H1 (cell line): ENCODE data around the gene KISS1R. TPM values are rescaled to one million over a fixed set of nuclear protein-coding genes. Genes with fewer than 3 reads are reported as not detected.
A peak's percentile ranks its signal among the peaks of the same experiment; 100 is the strongest.

ENCODE experiments used
- CTCF ChIA-PET: fragments of 300-600 bp; sonication (Branson Sonifier 250); formaldehyde crosslinking; loops from one replicate; lab custom pipeline; 2021; ENCODE audit not compliant: partially characterized antibody; lab: Charles Lee
- POLR2A ChIA-PET: fragments of 300-600 bp; sonication (Branson Sonifier 250); formaldehyde crosslinking; loops from one replicate; lab custom pipeline; 2021; ENCODE audit warnings: inconsistent platforms; ENCODE audit not compliant: partially characterized antibody; lab: Charles Lee
- DNase-seq, 2 experiments: peaks; one replicate each; pipeline versions ENCODE4 v3.0.0 to v3.0.0-alpha.2; 2010 to 2022; ENCODE audit warnings: low spot score in 2 of 2, low read depth in 1 of 2, mixed read lengths in 1 of 2
- FAIRE-seq: peaks from 2 replicates; lab custom pipeline; 2011; peaks lifted over from hg19 to GRCh38; lab: Jason Lieb, UNC
- H2AFZ ChIP-seq: 2 replicates; pipeline ENCODE4 v1.8.1; 2012; ENCODE audit warnings: low read length, inconsistent platforms
- H2AK5ac ChIP-seq: 2 replicates; pipeline ENCODE4 v1.6.1; 2013; ENCODE audit warnings: low read depth, low read length
- H2BK120ac ChIP-seq: replicated peaks from 2 replicates; pipeline ENCODE3; 2013; ENCODE audit warnings: low read depth, low read length, inconsistent platforms
- H2BK12ac ChIP-seq: 2 replicates; pipeline ENCODE4 v1.6.1; 2013; ENCODE audit warnings: low read depth, low read length
- H2BK15ac ChIP-seq: 2 replicates; pipeline ENCODE4 v1.6.1; 2013; ENCODE audit warnings: low read length
- H2BK20ac ChIP-seq: 2 replicates; pipeline ENCODE4 v1.6.1; 2013; ENCODE audit warnings: low read length
- H2BK5ac ChIP-seq: 2 replicates; pipeline ENCODE4 v1.6.1; 2013; ENCODE audit warnings: low read depth, low read length
- H3K14ac ChIP-seq: 2 replicates; pipeline ENCODE4 v1.6.1; 2013; ENCODE audit warnings: inconsistent platforms; ENCODE audit not compliant: insufficient read length
- H3K18ac ChIP-seq: 2 replicates; pipeline ENCODE4 v1.6.1; 2013; ENCODE audit warnings: low read length; ENCODE audit errors: extremely low read depth
- H3K23ac ChIP-seq: 2 replicates; pipeline ENCODE4 v1.6.1; 2013; ENCODE audit warnings: inconsistent platforms; ENCODE audit not compliant: insufficient read length
- H3K23me2 ChIP-seq: 2 replicates; pipeline ENCODE4 v1.6.1; 2013; ENCODE audit warnings: low read depth, low read length
- H3K27ac ChIP-seq: 2 replicates; pipeline ENCODE4 v1.6.1; 2011; ENCODE audit warnings: low read depth, low read length, inconsistent platforms
- H3K27me3 ChIP-seq, 4 experiments: replicated peaks in 1 of 4; 1 replicate in 1 of 4; 2 replicates in 3 of 4; pipeline versions ENCODE4 v1.6.1 to v1.8.1; 2011 to 2013; ENCODE audit warnings: low read length in 3 of 4, mild to moderate bottlenecking in 3 of 4, inconsistent platforms in 2 of 4, mixed read lengths in 2 of 4, moderate library complexity in 1 of 4; ENCODE audit not compliant: control insufficient read depth in 3 of 4, insufficient read depth in 3 of 4; ENCODE audit errors: extremely low read depth in 1 of 4
- H3K36me3 ChIP-seq, 4 experiments: 2 replicates each; pipeline versions ENCODE4 v1.6.1 to v1.8.1; 2011 to 2013; ENCODE audit warnings: mild to moderate bottlenecking in 4 of 4, low read length in 3 of 4, moderate library complexity in 2 of 4, control low read depth in 1 of 4, inconsistent platforms in 1 of 4; ENCODE audit not compliant: insufficient read depth in 4 of 4, control insufficient read depth in 2 of 4
- H3K4ac ChIP-seq: replicated peaks from 2 replicates; pipeline ENCODE3; 2013; ENCODE audit warnings: low read length, low read depth, mixed read lengths, inconsistent platforms; ENCODE audit not compliant: insufficient read length
- H3K4me1 ChIP-seq, 4 experiments: replicated peaks in 1 of 4; 1 replicate in 1 of 4; 2 replicates in 3 of 4; pipeline versions ENCODE4 v1.6.1 to v1.8.1; 2011 to 2013; ENCODE audit warnings: low read length in 3 of 4, inconsistent platforms in 2 of 4, mixed read lengths in 1 of 4; ENCODE audit not compliant: insufficient read depth in 4 of 4, control insufficient read depth in 3 of 4
- H3K4me2 ChIP-seq, 2 experiments: 2 replicates each; pipeline versions ENCODE4 v1.6.1 to v1.8.1; 2011 to 2013; ENCODE audit warnings: low read depth in 2 of 2, low read length in 2 of 2, control low read depth in 1 of 2, inconsistent platforms in 1 of 2, mild to moderate bottlenecking in 1 of 2; ENCODE audit not compliant: insufficient read depth in 1 of 2
- H3K4me3 ChIP-seq, 4 experiments: fragments of 200-600, 300-600 bp in 1 of 4; sonication (generic), shearing (Covaris generic), sonication (Bioruptor Twin) in 1 of 4; 2 replicates each; pipeline versions ENCODE4 v1.5.1 to v1.8.1; 2011 to 2016; ENCODE audit warnings: low read length in 4 of 4, low read depth in 3 of 4, control low read depth in 2 of 4, inconsistent platforms in 2 of 4, mild to moderate bottlenecking in 2 of 4, mixed read lengths in 1 of 4, moderate library complexity in 1 of 4; ENCODE audit not compliant: insufficient read depth in 2 of 4; ENCODE audit errors: extremely low read depth in 1 of 4
- H3K56ac ChIP-seq: replicated peaks from 2 replicates; pipeline ENCODE3; 2013; ENCODE audit warnings: low read depth, mild to moderate bottlenecking, mixed read lengths, low read length, inconsistent platforms; ENCODE audit not compliant: insufficient read length
- H3K79me1 ChIP-seq: 2 replicates; pipeline ENCODE4 v1.6.1; 2013; ENCODE audit warnings: low read depth, low read length, control low read depth
- H3K79me2 ChIP-seq, 2 experiments: 2 replicates each; pipeline versions ENCODE4 v1.6.1 to v1.8.1; 2012 to 2013; ENCODE audit warnings: low read length in 2 of 2, mild to moderate bottlenecking in 2 of 2, inconsistent platforms in 1 of 2; ENCODE audit not compliant: insufficient read depth in 2 of 2, control insufficient read depth in 1 of 2
- H3K9ac ChIP-seq, 4 experiments: replicated peaks in 1 of 4; 1 replicate in 1 of 4; 2 replicates in 3 of 4; pipeline versions ENCODE4 v1.6.1 to v1.8.1; 2011 to 2013; ENCODE audit warnings: low read depth in 3 of 4, low read length in 3 of 4, control low read depth in 2 of 4, mild to moderate bottlenecking in 2 of 4, moderate library complexity in 2 of 4, inconsistent platforms in 1 of 4; ENCODE audit errors: extremely low read depth in 1 of 4
- H3K9me3 ChIP-seq, 2 experiments: 2 replicates each; pipeline versions ENCODE4 v1.6.1 to v1.8.1; 2012 to 2013; ENCODE audit warnings: mild to moderate bottlenecking in 2 of 2, moderate library complexity in 2 of 2, control low read depth in 1 of 2, inconsistent platforms in 1 of 2, low read depth in 1 of 2, low read length in 1 of 2, mixed read lengths in 1 of 2; ENCODE audit not compliant: insufficient read depth in 2 of 2
- H4K20me1 ChIP-seq, 2 experiments: replicated peaks in 1 of 2; 2 replicates each; pipeline versions ENCODE3 to v1.8.1; 2011 to 2013; ENCODE audit warnings: inconsistent platforms in 2 of 2, low read length in 2 of 2, mild to moderate bottlenecking in 1 of 2; ENCODE audit not compliant: insufficient read depth in 2 of 2, control insufficient read depth in 1 of 2
- H4K5ac ChIP-seq: 2 replicates; pipeline ENCODE4 v1.6.1; 2013; ENCODE audit warnings: low read length, low read depth, mixed read lengths, inconsistent platforms; ENCODE audit not compliant: insufficient read length
- H4K8ac ChIP-seq: 2 replicates; pipeline ENCODE4 v1.8.0; 2013; ENCODE audit warnings: mild to moderate bottlenecking, moderate library complexity, low read length, inconsistent platforms; ENCODE audit not compliant: insufficient read depth; ENCODE audit errors: extremely low read depth
- H4K91ac ChIP-seq: replicated peaks from 2 replicates; pipeline ENCODE3; 2013; ENCODE audit warnings: low read length, mixed read lengths, inconsistent platforms; ENCODE audit not compliant: insufficient read length
- KDM4A ChIP-seq: IDR thresholded peaks from one replicate; pipeline ENCODE4 v1.7.1; 2012; ENCODE audit warnings: low read depth, mild to moderate bottlenecking, moderate library complexity, low read length, inconsistent platforms; ENCODE audit not compliant: severe bottlenecking
- WGBS, 2 experiments: shearing (Covaris generic) in 1 of 2; methylation state at CpG; one replicate each; pipeline versions ENCODE4 v1.1.6 to v1.1.7; 2013 to 2015; ENCODE audit warnings: low lambda C conversion rate in 2 of 2, mixed read lengths in 2 of 2, inconsistent platforms in 1 of 2, low coverage in 1 of 2, missing lambda C conversion rate in 1 of 2; ENCODE audit not compliant: insufficient replicate concordance in 2 of 2, insufficient coverage in 1 of 2, insufficient read length in 1 of 2; ENCODE audit errors: extremely low coverage in 1 of 2, missing lambda C conversion rate in 1 of 2; 5-methylcytosine and 5-hydroxymethylcytosine counted together
- polyA plus RNA-seq, 7 experiments: library from polyadenylated mRNA; depleted of rRNA in 3 of 7; stranded (reverse) in 5 of 7; unstranded in 2 of 7; fragments of >200 nt in 5 of 7; fragments of 200-250 nt in 2 of 7; gene quantifications; 1 replicate in 5 of 7; 2 replicates in 1 of 7; 4 replicates in 1 of 7; pipeline versions ENCODE4 v1.2.1 to v1.2.3, GENCODE V29; 2011 to 2013; ENCODE audit warnings: missing spikeins in 2 of 7, mixed read lengths in 2 of 7
- total RNA-seq: library from RNA; stranded (reverse); fragmentation: NEBNext Ultra II Directional; extraction: Animal tissue kit (Norgen Biotek cat#: 25700); gene quantifications from 2 replicates; pipeline ENCODE4 v1.2.1, GENCODE V29; 2021

Gene KISS1R
- total and polyA plus RNA-seq, 2 of the 8 experiments (the other 6 are each of a cell fraction or from before 2014, with no cell fraction given), result 2.3 to 2.7 TPM

- Histone ChIP-seq H2BK120ac (no peak overlapping the region), H3K23ac (no peak overlapping the region), H4K8ac (0 out of 2 replicates have a peak overlapping the region, but pooled peaks have one; percentile 19), H2BK12ac (no peak overlapping the region), H3K79me1 (no peaks in the 10 kb centered on the region; the same call in 1 of the 2 replicates), H3K9me3 (no peaks in the 10 kb centered on the region), H2AK5ac (no peak overlapping the region), H4K91ac (no peak overlapping the region), H3K18ac (no peak overlapping the region), H3K4me2 (no peak overlapping the region), H2BK15ac (no peak overlapping the region), H3K23me2 (peaks cover 3% of the 10 kb centered on the region; the same call in 1 of the 2 replicates), H2AFZ (no peak overlapping the region), H3K4me3 (no peak overlapping the region), H3K4me1 (peaks cover 0 to 11% (median 5%) of the 10 kb centered on the region in 4 experiments; a peak in 5 of 7 replicates), H3K4ac (no peak overlapping the region), H3K36me3 (peaks cover 0 to 13% (median 2%) of the 10 kb centered on the region in 4 experiments; a peak in 2 of 8 replicates), H2BK5ac (no peak overlapping the region), H2BK20ac (no peak overlapping the region), H4K20me1 (peaks cover 13 to 27% of the 10 kb centered on the region in 2 experiments), H3K9ac (no peak overlapping the region), H4K5ac (no peak overlapping the region), H3K14ac (no peak overlapping the region), H3K27ac (no peak overlapping the region), H3K56ac (no peak overlapping the region), H3K79me2 (peaks cover 0 to 6% of the 10 kb centered on the region in 2 experiments; a peak in 2 of 4 replicates), H3K27me3 (no peaks in the 10 kb centered on the region)
- DNase-seq (no peak), FAIRE-seq (no peak)
- POLR2A ChIA-PET, result interaction anchor here (0.6 kb wide), 1 partner anchor 129 kb away, joined by 3 read pairs; no protein-coding TSS in a partner anchor
- WGBS, 2 experiments, result 89% methylated on average over 32 of the region's 32 CpGs; no CpG with 5 or more reads in 1 of the 2 experiments
- CTCF ChIA-PET, result no interaction called here
- no peak for TF ChIP-seq KDM4A
Observed at GRCh38 chr19:899336-900042, 17.6 kb upstream of the KISS1R start.
